Measurements from ENCODE around the gene PPP2R3A. TPM values are rescaled to one million over a fixed set of nuclear protein-coding genes. Genes with fewer than 3 reads are reported as not detected.

PPP2R3A gene
- polyA plus RNA-seq, 1 donor (not counting 4 experiments of a cell fraction or from before 2014, with no cell fraction given): 11.1 TPM

GRCh38 chr3:135973841-135974240 lies 8.3 kb downstream of the PPP2R3A start:
- Histone ChIP-seq H3K27ac (ENCODE audit: control insufficient read depth, insufficient read depth, low read length) (no peak overlapping the region), H4K20me1 (ENCODE audit: control insufficient read depth, extremely low read depth, insufficient read depth, low read length) (no peaks in the 10 kb centered on the region), H3K4me3 (ENCODE audit: control insufficient read depth in 2 of 3, extremely low read depth in 1 of 3, insufficient read depth in 2 of 3, low read depth in 1 of 3, low read length in 3 of 3) (no peak overlapping the region), H3K79me2 (ENCODE audit: control insufficient read depth, insufficient read depth, low read length) (peaks cover 70% of the 10 kb centered on the region), H3K4me2 (ENCODE audit: control insufficient read depth, extremely low read depth, insufficient read depth, low read depth, low read length) (no peak overlapping the region), H2AFZ (ENCODE audit: control insufficient read depth, low read length) (no peak overlapping the region), H3K9ac (ENCODE audit: control insufficient read depth, extremely low read depth, insufficient read depth, low read length) (no peak overlapping the region), H3K36me3 (ENCODE audit: control insufficient read depth in 2 of 2, extremely low read depth in 1 of 2, insufficient read depth in 2 of 2, low read length in 2 of 2) (peaks cover 0 to 1% of the 10 kb centered on the region in 2 experiments), H3K27me3 (ENCODE audit: control insufficient read depth, extremely low read depth, insufficient read depth, low read length) (no peaks in the 10 kb centered on the region), H3K4me1 (ENCODE audit: control insufficient read depth, extremely low read depth, insufficient read depth, low read length) (peaks cover 20% of the 10 kb centered on the region), H3K9me1 (ENCODE audit: control insufficient read depth, extremely low read depth, insufficient read depth, low read length) (no peaks in the 10 kb centered on the region), H3K9me3 (ENCODE audit: control insufficient read depth, low read depth, low read length) (no peaks in the 10 kb centered on the region)
- DNase-seq (ENCODE audit: low read depth, low spot score) (no peak), FAIRE-seq (peak; percentile 17)
- dilution Hi-C loops (cut with MboI; ENCODE audit: extremely low pct_ligation_motif_present, low sequenced_read_pairs): no loop called here
- no peak for TF ChIP-seq CTCF (optimal IDR thresholded peaks at IDR 0.05 in 1 of 3, IDR thresholded peaks at IDR 0.05 in 1 of 3, conservative IDR thresholded peaks at IDR 0.05 in 1 of 3; ENCODE audit: extremely low read depth in 1 of 3, insufficient read depth in 2 of 3, low read length in 3 of 3)

GRCh38 chr3:135975053-135975452 lies 9.5 kb downstream of the PPP2R3A start:
- dilution Hi-C loops (cut with MboI; ENCODE audit: extremely low pct_ligation_motif_present, low sequenced_read_pairs): no loop called here
- H3K27ac ChIP-seq (ENCODE audit: control insufficient read depth, insufficient read depth, low read length): no peak overlapping the region
- no peaks in the 10 kb centered on the region for H4K20me1 ChIP-seq (ENCODE audit: control insufficient read depth, extremely low read depth, insufficient read depth, low read length)
- H3K4me3 ChIP-seq (ENCODE audit: control insufficient read depth in 2 of 3, extremely low read depth in 1 of 3, insufficient read depth in 2 of 3, low read depth in 1 of 3, low read length in 3 of 3): no peak overlapping the region
- FAIRE-seq: no peak
- H3K36me3 ChIP-seq (ENCODE audit: control insufficient read depth in 2 of 2, extremely low read depth in 1 of 2, insufficient read depth in 2 of 2, low read length in 2 of 2): peaks cover 0 to 1% of the 10 kb centered on the region in 2 experiments
- H3K9me1 ChIP-seq (ENCODE audit: control insufficient read depth, extremely low read depth, insufficient read depth, low read length): no peaks in the 10 kb centered on the region
- H2AFZ ChIP-seq (ENCODE audit: control insufficient read depth, low read length): no peak overlapping the region
- no peak overlapping the region for H3K9ac ChIP-seq (ENCODE audit: control insufficient read depth, extremely low read depth, insufficient read depth, low read length)
- H3K27me3 ChIP-seq (ENCODE audit: control insufficient read depth, extremely low read depth, insufficient read depth, low read length): no peaks in the 10 kb centered on the region
- TF ChIP-seq CTCF (optimal IDR thresholded peaks at IDR 0.05 in 1 of 3, IDR thresholded peaks at IDR 0.05 in 1 of 3, conservative IDR thresholded peaks at IDR 0.05 in 1 of 3; ENCODE audit: extremely low read depth in 1 of 3, insufficient read depth in 2 of 3, low read length in 3 of 3): no peak
- no peak for TF ChIP-seq EZH2 (IDR thresholded peaks at IDR 0.05; ENCODE audit: low read length)
- peaks cover 65% of the 10 kb centered on the region for H3K79me2 ChIP-seq (ENCODE audit: control insufficient read depth, insufficient read depth, low read length)
- H3K4me1 ChIP-seq (ENCODE audit: control insufficient read depth, extremely low read depth, insufficient read depth, low read length): peaks cover 10% of the 10 kb centered on the region
- H3K4me2 ChIP-seq (ENCODE audit: control insufficient read depth, extremely low read depth, insufficient read depth, low read depth, low read length): no peak overlapping the region
- no peak for DNase-seq (ENCODE audit: low read depth, low spot score)
- H3K9me3 ChIP-seq (ENCODE audit: control insufficient read depth, low read depth, low read length): no peaks in the 10 kb centered on the region
